ENCODE measurements around the gene MGLL. TPM values are rescaled to one million over a fixed set of nuclear protein-coding genes. Genes with fewer than 3 reads are reported as not detected.

MGLL gene
- total RNA-seq, 1 donor from 2014 or later: 82.2 TPM

DNA sequence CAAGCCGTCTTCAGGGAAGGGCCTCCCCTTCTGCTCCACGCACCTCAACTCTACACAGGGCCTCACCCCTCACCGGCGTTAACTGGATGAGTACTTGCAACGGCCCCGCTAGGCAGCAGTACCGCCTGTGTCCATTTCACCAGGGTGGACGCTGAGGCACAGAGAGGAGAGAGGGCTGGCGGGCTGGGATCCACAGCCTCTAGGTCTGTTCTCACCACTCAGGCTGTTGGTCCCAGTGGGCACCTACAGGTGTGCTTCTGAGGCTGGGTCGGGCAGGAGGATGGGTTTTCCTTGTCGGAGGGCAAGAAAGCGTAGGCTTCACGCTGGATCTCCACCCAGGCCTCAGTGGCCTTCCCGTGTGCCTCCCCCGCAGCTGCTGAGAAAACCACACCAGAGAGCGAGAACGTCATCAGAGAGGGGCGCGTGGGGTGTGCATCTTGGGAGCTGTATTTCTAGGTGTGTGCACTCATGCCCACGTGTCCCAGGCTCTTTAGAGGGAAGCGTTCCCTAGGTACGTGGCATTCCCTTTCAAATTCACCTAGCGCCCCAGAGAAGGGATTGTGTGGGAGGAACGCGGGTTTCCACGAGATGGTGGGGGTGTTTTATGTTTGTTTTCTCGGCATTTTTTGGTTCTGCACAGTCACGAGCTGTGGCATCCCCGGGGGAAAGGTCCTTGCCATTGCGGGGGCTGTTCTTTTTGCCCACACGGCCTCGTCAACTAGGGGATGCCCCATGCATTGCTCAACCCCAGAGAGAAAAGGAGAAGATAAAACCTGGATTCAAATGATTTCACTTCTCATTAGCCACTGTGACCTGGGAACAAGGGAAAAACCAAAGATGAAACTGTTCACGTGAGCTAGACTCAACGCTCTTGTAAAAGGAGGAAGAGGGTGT, 67.7 kb downstream of the MGLL start:
- no peak for DNase-seq (ENCODE audit: low read depth)
- no peak overlapping the region for H3K4me3 ChIP-seq (ENCODE audit: low read depth, low read length)
- TF ChIP-seq, protein P1, sequence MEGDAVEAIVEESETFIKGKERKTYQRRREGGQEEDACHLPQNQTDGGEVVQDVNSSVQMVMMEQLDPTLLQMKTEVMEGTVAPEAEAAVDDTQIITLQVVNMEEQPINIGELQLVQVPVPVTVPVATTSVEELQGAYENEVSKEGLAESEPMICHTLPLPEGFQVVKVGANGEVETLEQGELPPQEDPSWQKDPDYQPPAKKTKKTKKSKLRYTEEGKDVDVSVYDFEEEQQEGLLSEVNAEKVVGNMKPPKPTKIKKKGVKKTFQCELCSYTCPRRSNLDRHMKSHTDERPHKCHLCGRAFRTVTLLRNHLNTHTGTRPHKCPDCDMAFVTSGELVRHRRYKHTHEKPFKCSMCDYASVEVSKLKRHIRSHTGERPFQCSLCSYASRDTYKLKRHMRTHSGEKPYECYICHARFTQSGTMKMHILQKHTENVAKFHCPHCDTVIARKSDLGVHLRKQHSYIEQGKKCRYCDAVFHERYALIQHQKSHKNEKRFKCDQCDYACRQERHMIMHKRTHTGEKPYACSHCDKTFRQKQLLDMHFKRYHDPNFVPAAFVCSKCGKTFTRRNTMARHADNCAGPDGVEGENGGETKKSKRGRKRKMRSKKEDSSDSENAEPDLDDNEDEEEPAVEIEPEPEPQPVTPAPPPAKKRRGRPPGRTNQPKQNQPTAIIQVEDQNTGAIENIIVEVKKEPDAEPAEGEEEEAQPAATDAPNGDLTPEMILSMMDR (conservative IDR thresholded peaks at IDR 0.05; ENCODE audit: low read depth, low read length): no peak

DNA sequence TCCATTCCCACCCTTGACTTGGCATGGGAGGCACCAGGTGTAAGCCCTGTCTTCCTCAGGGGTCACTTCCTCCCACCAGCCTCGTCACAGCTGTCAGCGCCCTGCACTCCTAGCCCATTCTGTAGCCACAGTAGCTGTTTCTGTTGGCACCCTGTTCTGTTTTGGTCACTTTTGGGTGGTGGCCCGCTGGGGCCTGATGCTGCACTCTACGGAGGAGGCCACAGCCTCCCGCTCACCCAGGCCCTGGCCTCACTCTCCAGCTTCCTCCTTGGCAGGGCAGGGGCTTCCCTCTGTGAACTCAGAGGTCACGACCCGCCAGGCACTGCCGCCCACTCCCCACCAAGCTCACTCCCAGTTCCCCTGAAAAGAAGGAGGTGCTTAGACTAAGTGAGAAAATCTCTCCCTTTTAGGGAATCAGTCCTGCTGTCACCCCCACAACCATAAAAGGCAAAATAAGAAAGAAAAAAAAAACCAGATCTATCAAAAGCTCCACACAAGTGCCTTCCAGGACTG, 68.4 kb downstream of the MGLL start:
- DNase-seq (ENCODE audit: low read depth): no peak
- TF ChIP-seq, protein P1 (conservative IDR thresholded peaks at IDR 0.05; ENCODE audit: low read depth, low read length): no peak
- H3K4me3 ChIP-seq (ENCODE audit: low read depth, low read length): no peak overlapping the region

- TF ChIP-seq, protein P1 (conservative IDR thresholded peaks at IDR 0.05; ENCODE audit: low read depth, low read length): no peak
- no peak overlapping the region for H3K4me3 ChIP-seq (ENCODE audit: low read depth, low read length)
- DNase-seq (ENCODE audit: low read depth): no peak
Measured at GRCh38 chr3:127753338-127753737, 69.0 kb downstream of the MGLL start.

DNA sequence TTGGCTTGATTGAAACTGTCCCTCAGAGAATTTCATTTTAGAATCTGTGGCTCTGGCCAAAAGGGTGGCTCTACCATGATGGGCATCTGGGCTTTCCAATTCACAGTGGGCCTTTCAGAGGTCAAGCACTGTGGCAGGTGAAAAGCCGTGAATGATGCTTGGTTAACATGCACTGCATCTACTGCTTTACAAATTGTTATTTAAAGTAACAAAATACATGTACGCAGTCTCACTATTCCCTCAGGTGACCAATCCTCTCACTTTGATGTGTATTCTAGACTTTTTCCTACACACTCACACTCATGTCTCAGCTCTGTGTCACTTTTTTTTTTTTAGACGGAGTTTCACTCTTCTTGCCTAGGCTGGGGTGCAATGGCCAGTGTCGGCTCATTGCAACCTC, 70.5 kb downstream of the MGLL start:
- TF ChIP-seq, protein P1 (conservative IDR thresholded peaks at IDR 0.05; ENCODE audit: low read depth, low read length): no peak
- H3K4me3 ChIP-seq (ENCODE audit: low read depth, low read length): no peak overlapping the region
- no peak for DNase-seq (ENCODE audit: low read depth)

DNA sequence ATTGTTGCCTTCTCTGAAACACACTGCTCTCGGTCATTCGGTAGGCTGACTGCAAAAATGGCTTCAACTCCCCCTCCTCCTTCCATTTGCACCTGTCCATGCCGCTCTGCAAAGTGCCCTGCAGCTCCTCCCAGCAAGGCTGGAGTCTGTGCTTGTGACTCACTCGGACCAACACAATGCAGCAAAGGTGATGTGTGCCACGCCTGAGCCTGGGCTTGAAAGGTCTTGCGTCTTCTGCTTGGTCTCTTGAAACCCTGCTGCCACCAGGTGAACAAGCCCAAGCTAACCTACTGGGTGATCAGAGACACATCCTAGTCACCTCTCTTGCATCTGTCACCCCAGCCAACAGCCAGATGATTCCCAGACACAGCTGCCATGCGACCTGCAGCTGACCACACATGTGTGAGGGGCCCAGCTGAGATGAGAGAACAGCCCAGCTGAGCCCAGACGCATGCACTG, 71.1 kb downstream of the MGLL start:
- TF ChIP-seq, protein P1 (conservative IDR thresholded peaks at IDR 0.05; ENCODE audit: low read depth, low read length): no peak
- H3K4me3 ChIP-seq (ENCODE audit: low read depth, low read length): no peak overlapping the region
- DNase-seq (ENCODE audit: low read depth): no peak

DNA sequence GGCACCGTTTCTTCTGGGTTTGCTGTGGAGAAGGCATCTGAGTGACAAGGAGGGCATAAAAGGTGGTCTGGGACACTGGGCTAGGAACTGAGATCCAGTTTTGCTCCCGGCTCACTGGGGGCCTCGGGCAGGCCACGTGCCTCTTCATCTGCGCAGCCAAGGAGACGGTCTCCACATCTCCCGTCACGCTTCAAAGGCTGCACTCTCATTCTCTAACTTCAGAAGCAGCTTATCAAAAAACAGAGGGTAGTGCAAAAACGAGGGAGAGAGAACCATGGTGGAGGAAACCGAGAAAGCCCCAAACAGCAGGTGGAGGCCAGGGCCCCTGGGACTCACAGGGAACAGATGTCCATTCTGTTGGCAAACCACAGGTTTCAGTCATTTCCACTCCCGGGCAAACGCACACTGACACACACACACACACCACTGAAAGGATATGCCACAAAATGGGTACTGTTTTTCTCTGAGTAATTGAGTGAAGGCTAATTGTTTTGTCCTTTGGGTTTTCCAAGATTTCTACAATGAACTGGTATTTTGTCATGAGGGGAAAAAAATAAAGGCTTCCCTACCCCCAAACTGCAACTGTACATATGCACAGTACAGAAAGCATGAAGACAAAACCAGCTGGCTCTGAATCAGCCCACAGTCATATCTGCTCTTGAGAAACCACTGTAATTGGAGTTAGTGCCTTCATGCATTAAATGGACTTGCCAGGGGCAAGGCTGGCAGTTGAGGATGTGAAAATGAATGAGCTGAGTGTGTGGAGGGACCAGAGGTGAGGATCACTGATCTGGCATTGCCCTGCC, 71.9 kb downstream of the MGLL start:
- TF ChIP-seq, protein P1 (conservative IDR thresholded peaks at IDR 0.05; ENCODE audit: low read depth, low read length): no peak
- peak; percentile 93 for DNase-seq (ENCODE audit: low read depth)
- no peak overlapping the region for H3K4me3 ChIP-seq (ENCODE audit: low read depth, low read length)
